GM12874 (cell line): ENCODE data around the gene PSD4.

Experiments
- CTCF ChIP-seq: IDR thresholded peaks from 2 replicates; pipeline ENCODE4 v1.5.1; 2011; ENCODE audit warnings: low read depth, mild to moderate bottlenecking, control low read depth, low read length, moderate library complexity; ENCODE audit not compliant: insufficient read depth

The PSD4 gene

GRCh38 chr2:113220970-113221708 lies 47.4 kb downstream of the PSD4 start:
- TF ChIP-seq CTCF, result no peak

GRCh38 chr2:113221846-113222245 lies 48.1 kb downstream of the PSD4 start:
- TF ChIP-seq CTCF, result no peak

GRCh38 chr2:113223813-113224212 lies 50.0 kb downstream of the PSD4 start:
- no peak for TF ChIP-seq CTCF

- TF ChIP-seq CTCF, result no peak
Measured at GRCh38 chr2:113224647-113225236, 51.0 kb downstream of the PSD4 start.

- no peak for TF ChIP-seq CTCF
Measured at GRCh38 chr2:113225263-113226259, 51.8 kb downstream of the PSD4 start.

- TF ChIP-seq CTCF, result no peak
Measured at GRCh38 chr2:113226462-113226861, 52.7 kb downstream of the PSD4 start.

- TF ChIP-seq CTCF, result no peak
Measured at GRCh38 chr2:113227290-113227689, 53.5 kb downstream of the PSD4 start.
